HepG2 (cell line): Measurements from ENCODE around the gene RIBC1. TPM values are rescaled to one million over a fixed set of nuclear protein-coding genes. Genes with fewer than 3 reads are reported as not detected.

Experiments
- ATAC-seq: fragments of 200-7000 bp; cut with Tn5 transposase; 3 replicates; pipeline ENCODE4 v1.9.1; 2020; ENCODE audit warnings: mild to moderate bottlenecking, moderate library complexity
- BruUV-seq: library from RNA; stranded (reverse); fragments of 400-500 nt; replicated peaks from 2 replicates; lab custom pipeline; 2021; lab: Mats Ljungman, UMichigan
- CTCF ChIA-PET: fragments of 300-600 bp; formaldehyde crosslinking; extraction: SDS; loops from one replicate; lab custom pipeline; 2021; ENCODE audit warnings: low total read pairs, inconsistent platforms, low intra/inter-chr PET ratio; lab: Yijun Ruan, JAX
- POLR2A ChIA-PET: fragments of 350-600 bp; sonication (Branson Sonifier 250); formaldehyde crosslinking; loops from one replicate; lab custom pipeline; 2020; ENCODE audit warnings: antibody characterized with exemption, inconsistent platforms; lab: Yijun Ruan, JAX
- DNase-seq: peaks from one replicate; pipeline ENCODE4 v3.0.0-alpha.2; 2015; ENCODE audit warnings: low spot score
- FAIRE-seq: peaks from 3 replicates; lab custom pipeline; 2011; peaks lifted over from hg19 to GRCh38; lab: Jason Lieb, UNC
- H2AFZ ChIP-seq: one replicate; pipeline ENCODE4 v1.6.1; 2011; ENCODE audit warnings: low read length, inconsistent platforms
- H3K27ac ChIP-seq: fragments of 300-600 bp; 3 replicates; pipeline ENCODE4 v1.8.0; 2011; ENCODE audit warnings: mixed run types, mild to moderate bottlenecking, mixed read lengths, low read length, inconsistent platforms; ENCODE audit not compliant: insufficient read depth; ENCODE audit errors: extremely low read length
- H3K27me3 ChIP-seq, 2 experiments: fragments of 200-600 bp in 1 of 2; 2 replicates in 1 of 2; 3 replicates in 1 of 2; pipeline versions ENCODE4 v1.6.0 to v1.8.0; 2011; ENCODE audit warnings: low read length in 2 of 2, mild to moderate bottlenecking in 2 of 2, moderate library complexity in 2 of 2, inconsistent platforms in 1 of 2; ENCODE audit not compliant: insufficient read depth in 2 of 2, control insufficient read depth in 1 of 2
- H3K36me3 ChIP-seq, 2 experiments: fragments of 200-600 bp in 1 of 2; replicated peaks in 1 of 2; 2 replicates in 1 of 2; 3 replicates in 1 of 2; pipeline versions ENCODE4 v1.5.1 to v1.8.0; 2011; ENCODE audit warnings: low read length in 2 of 2, inconsistent platforms in 1 of 2; ENCODE audit not compliant: insufficient read depth in 2 of 2, control insufficient read depth in 1 of 2
- H3K4me1 ChIP-seq: 2 replicates; pipeline ENCODE4 v1.5.1; 2012; ENCODE audit warnings: low read length, inconsistent platforms; ENCODE audit not compliant: insufficient read depth
- H3K4me2 ChIP-seq: 2 replicates; pipeline ENCODE4 v1.6.0; 2011; ENCODE audit warnings: low read depth, low read length, inconsistent platforms
- H3K4me3 ChIP-seq, 3 experiments: fragments of 200-600 bp in 1 of 3; sonication (generic), shearing (Covaris generic) in 1 of 3; replicated peaks in 1 of 3; 2 replicates each; pipeline ENCODE4 v1.5.1; 2011 to 2016; ENCODE audit warnings: low read length in 3 of 3, inconsistent platforms in 2 of 3, low read depth in 2 of 3, mild to moderate bottlenecking in 2 of 3, control low read depth in 1 of 3, mixed read lengths in 1 of 3; ENCODE audit not compliant: insufficient read depth in 1 of 3
- H3K79me2 ChIP-seq: one replicate; pipeline ENCODE4 v1.6.1; 2011; ENCODE audit warnings: low read length, inconsistent platforms; ENCODE audit not compliant: insufficient read depth
- H3K9ac ChIP-seq: 2 replicates; pipeline ENCODE4 v1.6.0; 2011; ENCODE audit warnings: mild to moderate bottlenecking, low read depth, low read length, inconsistent platforms; ENCODE audit not compliant: insufficient read depth
- H3K9me3 ChIP-seq: 2 replicates; pipeline ENCODE4 v1.5.1; 2012; ENCODE audit warnings: mild to moderate bottlenecking, low read length
- H4K20me1 ChIP-seq: 2 replicates; pipeline ENCODE4 v1.6.0; 2011; ENCODE audit warnings: inconsistent platforms, mild to moderate bottlenecking, low read length, moderate library complexity; ENCODE audit not compliant: insufficient read depth
- ATF1 ChIP-seq: IDR thresholded peaks from 2 replicates; pipeline ENCODE4 v1.6.1; 2016; ENCODE audit warnings: mild to moderate bottlenecking, control low read depth
- ATF5 ChIP-seq: sonication (generic); formaldehyde crosslinking; IDR thresholded peaks from 2 replicates; pipeline ENCODE4 v1.4.0; 2020; ENCODE audit warnings: mild to moderate bottlenecking, low read depth, missing genetic modification reagents
- DNMT3B ChIP-seq: conservative IDR thresholded peaks from 2 replicates; pipeline ENCODE4 v1.6.1; 2016; ENCODE audit warnings: missing biosample characterization, control low read depth
- GABPA ChIP-seq, 2 experiments: IDR thresholded peaks; 2 replicates each; pipeline ENCODE4 v1.6.1; 2011 to 2016; ENCODE audit warnings: low read depth in 2 of 2, low read length in 1 of 2, missing biosample characterization in 1 of 2, missing genetic modification characterization in 1 of 2
- HMGA1 ChIP-seq: sonication (generic); formaldehyde crosslinking; conservative IDR thresholded peaks from 2 replicates; pipeline ENCODE4 v1.4.0; 2020; ENCODE audit warnings: missing genetic modification reagents
- JUN ChIP-seq: sonication (generic); formaldehyde crosslinking; IDR thresholded peaks from 2 replicates; pipeline ENCODE4 v1.4.0; 2020; ENCODE audit warnings: mild to moderate bottlenecking, missing genetic modification reagents
- MBD4 ChIP-seq: IDR thresholded peaks from 2 replicates; pipeline ENCODE4 v1.6.1; 2012; ENCODE audit warnings: low read length, inconsistent platforms, borderline replicate concordance
- NR2F1 ChIP-seq, 2 experiments: fragments of 450-650 bp in 1 of 2; formaldehyde crosslinking in 1 of 2; IDR thresholded peaks; 2 replicates each; pipeline versions ENCODE4 v1.5.0 to v1.6.1; 2016 to 2020; ENCODE audit warnings: mild to moderate bottlenecking in 1 of 2, missing compliant biosample characterization in 1 of 2, missing genetic modification reagents in 1 of 2, moderate library complexity in 1 of 2
- POLR2AphosphoS5 ChIP-seq: IDR thresholded peaks from 2 replicates; pipeline ENCODE4 v1.6.1; 2012; ENCODE audit warnings: low read depth, low read length
- RFXAP ChIP-seq: sonication (generic); formaldehyde crosslinking; IDR thresholded peaks from 2 replicates; pipeline ENCODE4 v1.4.0; 2020; ENCODE audit warnings: missing genetic modification reagents, borderline replicate concordance
- SCMH1 ChIP-seq: sonication (generic); formaldehyde crosslinking; IDR thresholded peaks from 2 replicates; pipeline ENCODE4 v1.9.0; 2021; ENCODE audit warnings: missing genetic modification reagents, mild to moderate bottlenecking, borderline replicate concordance
- SYNCRIP ChIP-seq: fragments of 200-400 bp; formaldehyde crosslinking; IDR thresholded peaks from 2 replicates; pipeline ENCODE4 v1.6.1; 2018; ENCODE audit warnings: mild to moderate bottlenecking, low read depth, low read length; ENCODE audit not compliant: insufficient read depth
- U2AF2 ChIP-seq: fragments of 200-400 bp; formaldehyde crosslinking; IDR thresholded peaks from 2 replicates; pipeline ENCODE4 v1.6.1; 2017; ENCODE audit warnings: low read depth, mild to moderate bottlenecking, low read length
- ZNF17 ChIP-seq: sonication (generic); formaldehyde crosslinking; IDR thresholded peaks from 2 replicates; pipeline ENCODE4 v1.5.0; 2020; ENCODE audit warnings: mild to moderate bottlenecking, missing genetic modification reagents
- ZNF274 ChIP-seq: sonication (generic); formaldehyde crosslinking; IDR thresholded peaks from 2 replicates; pipeline ENCODE4 v1.5.1; 2020; ENCODE audit warnings: mild to moderate bottlenecking, missing genetic modification reagents
- ZNF562 ChIP-seq: sonication (generic); formaldehyde crosslinking; IDR thresholded peaks from 2 replicates; pipeline ENCODE4 v1.8.0; 2022; ENCODE audit warnings: missing genetic modification reagents, borderline replicate concordance
- ZNF777 ChIP-seq: sonication (generic); formaldehyde crosslinking; IDR thresholded peaks from 2 replicates; pipeline ENCODE4 v1.4.0; 2020; ENCODE audit warnings: missing genetic modification reagents
- ZSCAN12 ChIP-seq: sonication (generic); formaldehyde crosslinking; IDR thresholded peaks from 2 replicates; pipeline ENCODE4 v1.9.0; 2021; ENCODE audit warnings: mild to moderate bottlenecking, missing genetic modification reagents
- WGBS: methylation state at CpG from one replicate; pipeline ENCODE4 v1.1.6; 2017; ENCODE audit warnings: low lambda C conversion rate; 5-methylcytosine and 5-hydroxymethylcytosine counted together
- in situ Hi-C: cut with HindIII; loops from 2 replicates; pipeline ENCODE4 v1.10.0; 2017; ENCODE audit warnings: low pct_unique_long_range_greater_than_20kb; ENCODE audit not compliant: extremely low pct_ligation_motif_present
- intact Hi-C: fragments of 100-400 bp; cut with micrococcal nuclease; formaldehyde crosslinking; loops from one replicate; pipeline ENCODE4 v1.10.0; 2022; ENCODE audit not compliant: unreplicated experiment
- polyA plus RNA-seq, 8 experiments: library from polyadenylated mRNA; depleted of rRNA in 3 of 8; stranded (reverse) in 7 of 8; unstranded in 1 of 8; fragments of >200 nt; fragmentation: Illumina TruSeq in 4 of 8; extraction: Trizol in 4 of 8; gene quantifications; 2 replicates each; pipeline versions ENCODE4 v1.2.1 to v1.2.3, GENCODE V29; 2011 to 2016; ENCODE audit warnings: low read depth in 4 of 8, missing spikeins in 1 of 8, mixed read lengths in 1 of 8; ENCODE audit not compliant: insufficient read depth in 1 of 8
- total RNA-seq, 5 experiments: library from RNA; depleted of rRNA; stranded (reverse); fragments of >200 nt; fragmentation: Illumina TruSeq; extraction: Trizol; gene quantifications; 2 replicates each; pipeline ENCODE4 v1.2.3, GENCODE V29; 2016; ENCODE audit warnings: low read depth in 1 of 5
- TF ChIP-seq, protein P1 (sequence below), 2 experiments: IDR thresholded peaks; 2 replicates each; pipeline ENCODE4 v1.6.1; 2011 to 2012; ENCODE audit warnings: low read length in 2 of 2, borderline replicate concordance in 1 of 2, low read depth in 1 of 2, mild to moderate bottlenecking in 1 of 2, moderate library complexity in 1 of 2

Gene RIBC1
- total and polyA plus RNA-seq, 2 of the 13 experiments (the other 11 are each of a cell fraction or from before 2014, with no cell fraction given), result 0.55 TPM; not detected in 1

DNA sequence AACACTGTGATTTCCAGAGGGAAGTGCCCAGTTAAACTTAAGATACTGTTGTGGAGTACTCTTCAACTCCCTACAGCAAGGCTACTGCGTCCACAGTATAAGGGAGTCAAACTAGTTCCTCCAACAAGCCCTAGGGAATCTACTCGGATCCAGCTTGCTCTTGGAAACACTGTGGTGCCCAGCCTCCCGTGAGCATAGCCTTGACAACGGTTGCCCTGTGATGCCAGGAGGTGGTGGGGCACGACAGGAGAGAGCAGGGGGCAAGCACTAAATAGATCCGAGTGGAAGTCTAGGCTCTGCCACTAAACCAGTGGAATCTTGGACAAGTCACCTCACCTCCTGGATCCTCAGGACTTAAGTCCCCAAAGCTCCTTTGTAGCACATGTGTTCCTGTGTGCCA, 45.8 kb upstream of the RIBC1 start:
- WGBS, result no CpG with 5 or more reads among the region's 6 CpGs
- intact Hi-C loops (no loop called here), in situ Hi-C loops (no loop called here)
- Histone ChIP-seq H2AFZ (no peak overlapping the region), H3K4me3 (no peak overlapping the region), H3K4me2 (no peak overlapping the region), H3K9me3 (no peaks in the 10 kb centered on the region), H3K27me3 (no peaks in the 10 kb centered on the region), H3K4me1 (no peaks in the 10 kb centered on the region), H3K27ac (no peak overlapping the region), H3K9ac (no peak overlapping the region), H3K36me3 (peaks cover 2 to 19% of the 10 kb centered on the region in 2 experiments; a peak in 4 of 5 replicates), H4K20me1 (no peaks in the 10 kb centered on the region), H3K79me2 (no peaks in the 10 kb centered on the region)
- POLR2A ChIA-PET, result no interaction called here
- BruUV-seq, result no TSS peak
- FAIRE-seq, result no peak
- CTCF ChIA-PET, result no interaction called here
- DNase-seq, result no peak
- no peak for ATAC-seq
- TF ChIP-seq JUN (CRISPR knock-in tag) (no peak), ATF1 (CRISPR knock-in tag) (no peak), DNMT3B (CRISPR knock-in tag) (no peak), HMGA1 (CRISPR knock-in tag) (no peak), POLR2AphosphoS5 (no peak), U2AF2 (no peak), ZNF17 (CRISPR knock-in tag) (no peak), SYNCRIP (no peak), SCMH1 (CRISPR knock-in tag) (no peak), GABPA (IDR thresholded peaks at IDR 0.05; ENCODE audit: low read depth, low read length) (no peak), GABPA (CRISPR knock-in tag; IDR thresholded peaks at IDR 0.05; ENCODE audit: low read depth) (no peak), NR2F1 (CRISPR knock-in tag; IDR thresholded peaks at IDR 0.05) (no peak), ZNF274 (CRISPR knock-in tag) (no peak), ZNF777 (CRISPR knock-in tag) (no peak), RFXAP (CRISPR knock-in tag) (no peak), ATF5 (CRISPR knock-in tag) (no peak), ZNF562 (CRISPR knock-in tag) (no peak), ZSCAN12 (CRISPR knock-in tag) (no peak), MBD4 (no peak)
- TF ChIP-seq, protein P1, sequence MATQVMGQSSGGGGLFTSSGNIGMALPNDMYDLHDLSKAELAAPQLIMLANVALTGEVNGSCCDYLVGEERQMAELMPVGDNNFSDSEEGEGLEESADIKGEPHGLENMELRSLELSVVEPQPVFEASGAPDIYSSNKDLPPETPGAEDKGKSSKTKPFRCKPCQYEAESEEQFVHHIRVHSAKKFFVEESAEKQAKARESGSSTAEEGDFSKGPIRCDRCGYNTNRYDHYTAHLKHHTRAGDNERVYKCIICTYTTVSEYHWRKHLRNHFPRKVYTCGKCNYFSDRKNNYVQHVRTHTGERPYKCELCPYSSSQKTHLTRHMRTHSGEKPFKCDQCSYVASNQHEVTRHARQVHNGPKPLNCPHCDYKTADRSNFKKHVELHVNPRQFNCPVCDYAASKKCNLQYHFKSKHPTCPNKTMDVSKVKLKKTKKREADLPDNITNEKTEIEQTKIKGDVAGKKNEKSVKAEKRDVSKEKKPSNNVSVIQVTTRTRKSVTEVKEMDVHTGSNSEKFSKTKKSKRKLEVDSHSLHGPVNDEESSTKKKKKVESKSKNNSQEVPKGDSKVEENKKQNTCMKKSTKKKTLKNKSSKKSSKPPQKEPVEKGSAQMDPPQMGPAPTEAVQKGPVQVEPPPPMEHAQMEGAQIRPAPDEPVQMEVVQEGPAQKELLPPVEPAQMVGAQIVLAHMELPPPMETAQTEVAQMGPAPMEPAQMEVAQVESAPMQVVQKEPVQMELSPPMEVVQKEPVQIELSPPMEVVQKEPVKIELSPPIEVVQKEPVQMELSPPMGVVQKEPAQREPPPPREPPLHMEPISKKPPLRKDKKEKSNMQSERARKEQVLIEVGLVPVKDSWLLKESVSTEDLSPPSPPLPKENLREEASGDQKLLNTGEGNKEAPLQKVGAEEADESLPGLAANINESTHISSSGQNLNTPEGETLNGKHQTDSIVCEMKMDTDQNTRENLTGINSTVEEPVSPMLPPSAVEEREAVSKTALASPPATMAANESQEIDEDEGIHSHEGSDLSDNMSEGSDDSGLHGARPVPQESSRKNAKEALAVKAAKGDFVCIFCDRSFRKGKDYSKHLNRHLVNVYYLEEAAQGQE (IDR thresholded peaks at IDR 0.05; ENCODE audit: borderline replicate concordance in 1 of 2, low read depth in 1 of 2, low read length in 2 of 2), result no peak
